HG02852 (cell line): Measurements from ENCODE around the gene E2F4.
A peak's percentile ranks its signal among the peaks of the same experiment; 100 is the strongest.

Source experiments
- ATAC-seq: cut with Tn5 transposase; IDR thresholded peaks from one replicate; pipeline ENCODE4 v1.9.1; 2021; ENCODE audit warnings: mild to moderate bottlenecking, moderate library complexity; ENCODE audit not compliant: unreplicated experiment

E2F4 gene

GRCh38 chr16:67230809-67231660 is 39.1 kb downstream of the E2F4 start:
- no peak for ATAC-seq

GRCh38 chr16:67233596-67233995 is 41.6 kb downstream of the E2F4 start:
- no peak for ATAC-seq

GRCh38 chr16:67234180-67234597 is 42.2 kb downstream of the E2F4 start:
- no peak for ATAC-seq

- no peak for ATAC-seq
Observed at GRCh38 chr16:67235816-67236562, 44.0 kb downstream of the E2F4 start.

GRCh38 chr16:67236563-67237395 is 44.8 kb downstream of the E2F4 start:
- no peak for ATAC-seq

- ATAC-seq, result no peak
Observed at GRCh38 chr16:67237396-67238277, 45.7 kb downstream of the E2F4 start.

GRCh38 chr16:67238278-67238575 is 46.3 kb downstream of the E2F4 start:
- no peak for ATAC-seq

- no peak for ATAC-seq
Observed at GRCh38 chr16:67238806-67239470, 47.0 kb downstream of the E2F4 start.

GRCh38 chr16:67240506-67240905 is 48.6 kb downstream of the E2F4 start:
- no peak for ATAC-seq

GRCh38 chr16:67241008-67241900 is 49.3 kb downstream of the E2F4 start:
- ATAC-seq, result no peak

- no peak for ATAC-seq
Observed at GRCh38 chr16:67242138-67242730, 50.3 kb downstream of the E2F4 start.

- ATAC-seq, result no peak
Observed at GRCh38 chr16:67243481-67243880, 51.5 kb downstream of the E2F4 start.

GRCh38 chr16:67244387-67245185 is 52.6 kb downstream of the E2F4 start:
- peak; percentile 47 for ATAC-seq

- ATAC-seq, result no peak
Observed at GRCh38 chr16:67245186-67245585, 53.2 kb downstream of the E2F4 start.

- ATAC-seq, result no peak
Observed at GRCh38 chr16:67245674-67246080, 53.7 kb downstream of the E2F4 start.

GRCh38 chr16:67246081-67246755 is 54.3 kb downstream of the E2F4 start:
- ATAC-seq, result peak; percentile 21

- peak; percentile 14 for ATAC-seq
Observed at GRCh38 chr16:67246756-67247191, 54.8 kb downstream of the E2F4 start.
